ENCODE data around the gene CRMP1.

The CRMP1 gene

GRCh38 chr4:5888222-5889001 is 4.5 kb downstream of the CRMP1 start:
- DNase-seq (ENCODE audit: low read depth, low spot score), result no peak

DNA sequence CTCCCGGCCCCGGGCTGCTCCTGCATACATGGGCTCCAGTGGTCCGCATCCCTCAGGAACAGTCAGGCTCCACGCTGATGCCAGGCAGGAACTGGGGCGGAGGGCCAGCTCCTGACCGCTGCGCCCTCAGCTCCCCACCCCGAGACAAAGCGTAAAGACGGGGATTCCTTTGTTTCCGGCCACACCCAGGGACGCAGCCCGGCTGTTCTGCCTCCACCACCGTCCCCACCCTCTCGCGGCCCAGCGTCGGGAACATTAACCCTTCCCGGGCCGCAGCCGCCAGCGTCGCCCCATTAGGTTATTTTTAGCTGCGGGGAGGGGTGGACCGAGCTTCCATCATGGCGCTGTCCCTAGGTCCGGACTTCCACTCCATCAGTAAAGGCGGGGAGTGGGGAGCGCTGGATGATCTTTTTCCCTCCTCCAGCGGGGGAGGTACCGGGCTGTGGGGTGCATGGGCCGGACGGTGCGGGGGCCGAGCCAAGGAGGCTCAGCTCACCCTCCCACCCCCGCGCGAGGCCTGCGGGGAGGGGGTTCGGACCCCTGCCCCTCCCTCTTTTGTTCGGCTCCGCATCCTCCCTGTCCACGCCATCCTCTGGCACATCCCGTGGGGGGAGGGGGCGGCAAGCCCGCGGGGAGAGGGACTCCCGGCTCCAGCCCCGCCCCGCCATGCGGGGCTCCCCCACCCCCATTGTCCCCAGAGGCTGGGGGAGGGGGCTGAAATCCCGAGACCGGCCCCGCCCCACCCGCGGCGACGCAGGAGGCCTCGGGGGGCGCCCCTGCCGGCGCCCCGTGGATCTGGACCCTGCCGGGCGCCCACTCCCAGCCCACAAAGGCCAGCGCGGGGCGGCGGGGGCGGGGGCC is 5.3 kb downstream of the CRMP1 start:
- DNase-seq (ENCODE audit: low read depth, low spot score), result no peak

GRCh38 chr4:5887011-5887360 is 5.9 kb downstream of the CRMP1 start:
- no peak for DNase-seq (ENCODE audit: low read depth, low spot score)

DNA sequence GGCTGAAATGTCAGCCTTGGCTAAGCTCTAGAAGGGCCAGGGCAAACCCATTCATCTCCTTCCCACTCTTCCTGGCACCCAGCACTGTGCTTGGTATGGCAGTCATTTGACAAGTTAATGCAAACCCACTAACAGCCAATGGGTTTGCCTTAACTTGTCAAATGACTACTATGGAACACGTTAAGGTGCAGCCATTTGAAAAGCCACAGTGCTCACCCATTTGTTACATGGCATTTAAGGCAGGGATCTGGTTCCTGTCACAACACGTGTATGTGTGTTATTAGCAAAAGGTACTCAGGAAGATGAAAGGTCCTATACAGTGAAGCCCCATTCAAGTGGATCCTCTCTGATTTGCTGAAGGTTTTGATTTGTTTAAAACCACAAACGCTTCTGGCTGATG is 7.2 kb downstream of the CRMP1 start:
- DNase-seq (ENCODE audit: low read depth, low spot score), result no peak

DNA sequence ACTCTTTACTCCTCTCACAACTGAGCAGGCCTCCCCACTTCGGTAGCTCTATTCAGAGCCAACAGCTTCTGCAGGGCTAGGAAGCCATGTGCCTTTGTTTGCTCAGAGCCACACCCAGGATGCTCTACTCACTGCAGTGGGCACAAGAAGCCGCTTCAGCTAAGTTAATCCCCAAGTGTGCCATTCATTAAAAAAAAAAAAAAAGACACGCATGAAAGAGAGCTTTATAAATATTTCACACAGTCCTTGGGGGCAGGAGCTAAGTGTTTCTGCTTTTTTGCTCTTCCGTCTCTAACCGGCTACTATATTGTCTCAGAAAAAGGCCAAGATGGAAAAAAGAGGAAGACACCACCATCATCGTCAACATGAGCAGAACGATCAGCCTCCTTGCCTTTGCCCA is 8.1 kb downstream of the CRMP1 start:
- no peak for DNase-seq (ENCODE audit: low read depth, low spot score)

GRCh38 chr4:5883916-5884315 is 9.0 kb downstream of the CRMP1 start:
- no peak for DNase-seq (ENCODE audit: low read depth, low spot score)

DNA sequence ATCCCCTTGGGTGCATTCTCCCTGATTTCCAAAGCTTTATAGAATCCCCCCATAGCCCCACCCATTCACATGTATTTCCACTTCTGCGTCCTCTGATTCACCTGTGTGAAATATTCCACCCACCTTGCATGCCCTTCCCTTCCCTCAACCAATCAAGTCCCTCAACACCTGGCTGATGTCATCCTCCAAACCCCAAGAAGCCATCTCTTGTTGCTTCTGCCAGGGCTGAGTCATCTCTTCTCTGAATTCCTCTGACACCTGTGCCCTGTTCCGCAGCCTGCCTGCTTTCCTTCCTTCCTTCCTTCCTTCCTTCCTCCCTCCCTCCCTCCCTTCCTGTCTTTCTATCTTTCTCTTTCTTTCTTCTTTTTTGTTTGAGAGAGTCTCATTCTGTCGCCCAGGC is 9.9 kb downstream of the CRMP1 start:
- DNase-seq (ENCODE audit: low read depth, low spot score), result no peak

GRCh38 chr4:5881340-5881739 is 11.5 kb downstream of the CRMP1 start:
- DNase-seq (ENCODE audit: low read depth, low spot score), result no peak

GRCh38 chr4:5878359-5878758 is 14.5 kb downstream of the CRMP1 start:
- no peak for DNase-seq (ENCODE audit: low read depth, low spot score)

DNA sequence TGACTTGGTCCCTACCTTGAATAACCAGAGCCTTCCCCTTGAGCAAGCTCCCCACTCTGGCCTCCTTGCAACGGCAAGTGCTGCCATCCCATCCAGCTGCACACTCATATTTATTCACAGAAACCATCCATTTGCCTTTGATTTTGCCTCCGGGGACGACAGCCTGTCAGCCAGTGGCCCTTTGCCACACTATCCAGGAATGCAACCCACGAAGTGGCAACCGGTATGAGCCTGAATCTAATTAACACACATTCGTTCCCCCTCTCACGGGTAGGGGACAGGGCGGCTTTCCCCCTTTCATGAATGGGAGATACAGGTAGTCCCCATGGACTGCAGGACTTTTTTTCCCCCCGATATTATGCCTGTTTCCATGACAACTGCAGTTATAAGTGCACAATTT is 15.5 kb downstream of the CRMP1 start:
- DNase-seq (ENCODE audit: low read depth, low spot score), result no peak

- no peak for DNase-seq (ENCODE audit: low read depth, low spot score)
Observed at GRCh38 chr4:5874811-5875449, 18.0 kb downstream of the CRMP1 start.

DNA sequence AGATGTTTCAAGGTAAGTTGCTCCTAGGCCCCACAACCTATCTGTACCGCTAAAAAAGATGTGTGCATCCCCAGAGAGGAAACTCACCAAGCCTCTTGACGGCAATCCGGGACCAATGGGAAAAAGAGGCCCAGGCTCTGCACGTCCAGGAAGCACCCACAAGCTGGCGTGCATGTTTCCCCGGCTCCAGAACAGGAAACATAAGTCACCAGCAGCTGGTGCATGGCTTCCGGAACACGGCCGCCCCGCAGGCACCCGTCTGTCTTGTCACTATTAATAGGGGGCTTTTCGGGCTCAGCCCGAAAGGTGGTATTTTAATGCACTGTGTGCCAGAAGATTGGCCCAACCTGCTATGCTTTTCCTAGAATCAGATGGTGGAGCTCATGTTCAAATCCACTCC is 22.2 kb downstream of the CRMP1 start:
- DNase-seq (ENCODE audit: low read depth, low spot score), result no peak

- DNase-seq (ENCODE audit: low read depth, low spot score), result no peak
Observed at GRCh38 chr4:5869966-5870619, 22.8 kb downstream of the CRMP1 start.

DNA sequence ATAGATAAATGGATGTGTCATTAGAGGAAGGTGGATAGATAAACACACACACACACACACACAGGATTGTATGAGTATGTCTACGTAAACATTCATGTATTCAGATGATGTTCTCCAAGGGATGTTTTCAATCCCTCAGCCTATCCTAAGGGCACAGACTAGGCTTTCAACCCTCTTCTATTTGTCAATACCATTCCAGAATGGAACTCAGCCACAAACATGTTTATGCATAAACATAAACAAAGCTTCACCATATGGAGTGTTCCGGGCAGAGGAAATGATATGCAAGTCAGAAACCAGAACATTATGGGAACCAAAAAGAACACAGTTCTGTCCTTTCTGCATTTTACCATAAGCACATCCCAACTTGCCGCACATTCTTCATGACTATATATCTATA is 25.0 kb downstream of the CRMP1 start:
- DNase-seq (ENCODE audit: low read depth, low spot score), result no peak

DNA sequence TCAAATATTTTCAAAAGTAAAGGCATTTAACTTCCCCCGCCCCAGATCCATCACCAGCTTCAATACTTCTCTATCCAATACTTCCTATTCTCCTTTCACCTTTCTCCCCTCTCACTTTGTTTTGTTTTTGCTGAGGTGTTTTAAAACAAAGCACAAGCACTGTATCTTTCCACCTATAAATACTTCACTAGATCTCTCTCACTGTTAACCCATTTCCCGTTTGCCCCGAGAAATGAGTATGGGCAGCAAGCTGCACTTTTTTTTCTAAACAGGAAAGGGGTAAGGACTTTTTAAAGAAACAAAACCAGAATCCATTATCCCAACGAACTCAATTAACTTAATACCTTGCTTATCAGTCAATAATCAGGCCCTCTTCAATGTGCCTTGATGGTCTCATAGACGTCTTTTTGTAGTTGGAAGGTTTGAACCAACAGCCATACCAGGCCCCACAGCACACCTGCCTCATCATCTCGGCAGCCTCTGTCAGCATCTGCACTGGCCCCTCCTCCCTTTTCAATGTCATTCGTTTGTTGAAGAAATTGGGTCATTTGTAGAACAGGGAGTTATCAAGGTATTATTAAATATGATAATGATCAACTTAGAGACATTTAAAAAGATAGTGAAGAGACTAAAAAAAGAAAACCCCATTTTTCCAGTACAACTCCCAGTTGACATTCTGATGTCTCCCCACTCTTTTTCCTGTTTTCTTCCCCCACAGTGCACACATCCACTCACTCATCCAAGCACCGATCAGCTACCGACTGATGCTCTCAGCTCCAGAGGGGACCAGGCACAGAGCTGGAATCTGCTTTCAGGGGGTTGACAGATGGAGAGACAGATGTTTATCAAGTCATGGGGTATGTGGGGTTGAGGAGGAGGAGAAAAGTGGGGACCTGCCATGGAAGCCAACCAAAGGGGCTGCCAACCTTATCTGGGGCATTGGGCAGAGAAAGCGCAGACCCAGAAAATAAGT is 25.8 kb downstream of the CRMP1 start:
- DNase-seq (ENCODE audit: low read depth, low spot score), result no peak

- no peak for DNase-seq (ENCODE audit: low read depth, low spot score)
Observed at GRCh38 chr4:5865896-5866599, 26.8 kb downstream of the CRMP1 start.

- no peak for DNase-seq (ENCODE audit: low read depth, low spot score)
Observed at GRCh38 chr4:5863461-5864113, 29.3 kb downstream of the CRMP1 start.

DNA sequence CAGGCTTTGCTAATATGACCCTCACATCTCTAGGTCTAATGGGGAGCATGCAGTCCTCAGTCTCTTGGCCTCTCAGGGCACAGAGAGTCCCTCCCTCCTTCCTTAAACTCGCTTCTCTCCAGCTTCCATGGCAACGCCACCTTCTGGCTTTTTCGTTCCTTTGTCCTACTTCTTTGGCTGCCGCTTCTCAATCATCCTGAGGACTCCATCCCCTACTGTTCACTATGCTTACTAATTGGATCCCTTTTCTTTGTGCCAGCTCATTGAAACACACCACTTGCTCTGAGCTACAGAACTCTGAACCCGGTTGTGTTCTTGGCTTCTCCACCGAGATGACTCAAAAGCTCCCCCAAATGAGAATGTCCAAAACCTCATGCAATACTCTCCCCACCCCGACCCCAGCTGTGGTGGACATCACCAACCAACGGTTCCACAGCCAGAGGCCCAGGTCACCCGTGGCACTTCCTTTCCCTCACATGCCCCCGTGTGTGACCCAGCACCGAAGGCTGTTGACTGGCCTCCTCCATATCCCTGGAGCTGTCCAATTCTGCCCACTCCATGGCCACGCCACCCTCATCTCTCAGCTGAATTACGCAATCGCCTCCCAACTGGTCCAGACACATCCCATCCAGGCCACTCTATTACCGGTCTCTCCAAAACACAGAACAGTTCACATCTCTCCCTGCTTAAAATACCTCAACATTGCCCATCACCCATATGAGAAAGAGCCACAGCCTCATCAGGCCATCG is 34.7 kb downstream of the CRMP1 start:
- DNase-seq (ENCODE audit: low read depth, low spot score), result no peak

- no peak for DNase-seq (ENCODE audit: low read depth, low spot score)
Observed at GRCh38 chr4:5857199-5857598, 35.7 kb downstream of the CRMP1 start.
